Measurements from ENCODE around the gene OXCT1.

OXCT1 gene

DNA sequence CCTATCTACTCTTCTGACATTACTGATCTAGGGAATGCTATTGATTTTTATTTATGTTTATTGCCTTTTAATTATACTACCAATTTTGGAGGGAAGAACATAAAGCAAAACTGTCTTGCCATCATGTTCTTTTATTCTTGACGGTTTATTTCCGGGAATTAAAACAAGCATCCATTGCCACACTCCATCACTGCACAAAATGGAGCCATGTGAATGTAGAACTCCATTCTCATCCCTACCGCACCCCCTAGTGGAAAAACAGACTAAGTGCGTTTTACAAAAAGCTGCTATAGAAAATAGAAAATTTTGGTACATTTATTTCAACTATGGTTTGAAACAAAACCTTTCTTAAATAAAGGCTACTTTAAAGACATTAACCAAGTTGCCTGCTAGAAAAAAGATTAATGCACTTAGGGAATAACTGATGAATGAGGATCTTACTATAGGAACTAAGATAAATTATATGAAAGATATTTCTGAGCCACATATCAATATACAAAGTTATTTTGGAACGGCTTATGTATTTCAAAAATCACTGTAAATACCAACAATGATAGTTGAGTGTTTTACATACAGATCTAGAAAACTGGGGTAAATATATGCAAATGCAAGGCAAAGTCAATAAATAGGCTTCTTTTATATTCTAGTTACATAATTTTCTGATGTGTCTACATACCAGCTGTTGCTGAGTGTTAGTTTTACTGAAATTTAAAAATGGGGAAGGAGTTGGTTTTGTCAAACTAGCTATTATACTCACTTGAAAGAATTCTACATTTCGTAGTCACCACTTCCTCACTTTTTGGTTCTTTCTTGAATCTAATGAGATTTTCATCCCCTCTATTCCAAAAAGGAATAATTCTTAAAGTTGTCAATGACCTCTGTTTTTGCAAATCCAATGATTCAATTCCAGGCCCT, 26.5 kb downstream of the OXCT1 start:
- no peaks in the 10 kb centered on the region for H3K9me3 ChIP-seq (ENCODE audit: severe bottlenecking)
- no peak for DNase-seq (ENCODE audit: low spot score)
- H3K27ac ChIP-seq (ENCODE audit: poor library complexity, severe bottlenecking), result no peak overlapping the region
- peaks cover 65% of the 10 kb centered on the region for H3K36me3 ChIP-seq (ENCODE audit: low read depth)
- H3K4me1 ChIP-seq (ENCODE audit: insufficient read depth, poor library complexity, severe bottlenecking), result no peaks in the 10 kb centered on the region
- H3K4me3 ChIP-seq (ENCODE audit: severe bottlenecking), result no peak overlapping the region
- ATAC-seq (ENCODE audit: low read depth), result peak; percentile 58; the same call in 2 of the 3 replicates
- H3K27me3 ChIP-seq (ENCODE audit: insufficient read depth, poor library complexity, severe bottlenecking), result no peaks in the 10 kb centered on the region
- TF ChIP-seq, protein P1, sequence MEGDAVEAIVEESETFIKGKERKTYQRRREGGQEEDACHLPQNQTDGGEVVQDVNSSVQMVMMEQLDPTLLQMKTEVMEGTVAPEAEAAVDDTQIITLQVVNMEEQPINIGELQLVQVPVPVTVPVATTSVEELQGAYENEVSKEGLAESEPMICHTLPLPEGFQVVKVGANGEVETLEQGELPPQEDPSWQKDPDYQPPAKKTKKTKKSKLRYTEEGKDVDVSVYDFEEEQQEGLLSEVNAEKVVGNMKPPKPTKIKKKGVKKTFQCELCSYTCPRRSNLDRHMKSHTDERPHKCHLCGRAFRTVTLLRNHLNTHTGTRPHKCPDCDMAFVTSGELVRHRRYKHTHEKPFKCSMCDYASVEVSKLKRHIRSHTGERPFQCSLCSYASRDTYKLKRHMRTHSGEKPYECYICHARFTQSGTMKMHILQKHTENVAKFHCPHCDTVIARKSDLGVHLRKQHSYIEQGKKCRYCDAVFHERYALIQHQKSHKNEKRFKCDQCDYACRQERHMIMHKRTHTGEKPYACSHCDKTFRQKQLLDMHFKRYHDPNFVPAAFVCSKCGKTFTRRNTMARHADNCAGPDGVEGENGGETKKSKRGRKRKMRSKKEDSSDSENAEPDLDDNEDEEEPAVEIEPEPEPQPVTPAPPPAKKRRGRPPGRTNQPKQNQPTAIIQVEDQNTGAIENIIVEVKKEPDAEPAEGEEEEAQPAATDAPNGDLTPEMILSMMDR (IDR thresholded peaks at IDR 0.05; ENCODE audit: poor library complexity, severe bottlenecking), result peak; percentile 98

DNA sequence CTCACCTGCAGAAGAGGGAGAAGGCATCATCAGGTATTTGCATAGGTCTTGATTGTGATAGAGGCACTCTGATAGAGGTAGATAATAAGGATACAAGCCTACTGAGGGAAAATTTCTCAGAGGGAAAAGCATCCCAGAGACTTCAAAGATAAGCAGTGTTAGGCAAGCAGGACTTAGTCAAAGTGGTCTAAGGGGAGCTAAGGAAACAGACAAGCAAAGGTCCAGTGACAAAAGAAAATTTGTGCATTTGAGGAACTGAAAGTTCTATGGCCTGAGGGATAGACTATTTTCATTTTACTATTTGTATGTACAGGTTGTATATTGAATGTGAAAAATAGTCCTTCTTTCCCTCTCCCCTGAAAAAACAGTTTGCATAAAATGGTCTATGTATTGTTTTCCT, 27.4 kb downstream of the OXCT1 start:
- Histone ChIP-seq H3K4me1 (ENCODE audit: insufficient read depth, poor library complexity, severe bottlenecking) (no peaks in the 10 kb centered on the region), H3K36me3 (ENCODE audit: low read depth) (peaks cover 60% of the 10 kb centered on the region), H3K27me3 (ENCODE audit: insufficient read depth, poor library complexity, severe bottlenecking) (no peaks in the 10 kb centered on the region), H3K4me3 (ENCODE audit: severe bottlenecking) (no peak overlapping the region), H3K27ac (ENCODE audit: poor library complexity, severe bottlenecking) (no peak overlapping the region), H3K9me3 (ENCODE audit: severe bottlenecking) (no peaks in the 10 kb centered on the region)
- no peak for DNase-seq (ENCODE audit: low spot score)
- ATAC-seq (ENCODE audit: low read depth), result no peak
- TF ChIP-seq, protein P1 (IDR thresholded peaks at IDR 0.05; ENCODE audit: poor library complexity, severe bottlenecking), result no peak

DNA sequence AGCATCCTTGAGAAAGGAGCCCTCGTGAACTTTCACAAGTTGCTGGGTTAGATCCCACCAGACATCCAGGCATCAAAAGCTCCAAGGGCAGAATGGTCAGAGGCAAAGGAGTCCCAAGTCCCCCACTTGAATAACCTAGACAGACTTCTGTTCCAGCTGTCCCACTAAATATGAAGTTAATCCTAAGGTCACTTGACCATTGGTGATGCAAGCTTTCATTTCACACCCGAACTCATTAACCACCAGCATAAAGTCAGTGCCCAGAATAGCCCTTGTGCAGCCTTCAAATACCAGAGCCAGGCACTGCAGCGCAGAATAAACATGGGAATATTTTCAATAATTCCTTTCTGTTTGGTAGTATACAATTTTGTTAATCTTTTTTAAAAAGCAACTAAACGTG, 28.9 kb downstream of the OXCT1 start:
- Histone ChIP-seq H3K36me3 (ENCODE audit: low read depth) (peaks cover 48% of the 10 kb centered on the region), H3K27ac (ENCODE audit: poor library complexity, severe bottlenecking) (no peak overlapping the region), H3K4me1 (ENCODE audit: insufficient read depth, poor library complexity, severe bottlenecking) (no peaks in the 10 kb centered on the region), H3K9me3 (ENCODE audit: severe bottlenecking) (no peaks in the 10 kb centered on the region), H3K4me3 (ENCODE audit: severe bottlenecking) (no peak overlapping the region), H3K27me3 (ENCODE audit: insufficient read depth, poor library complexity, severe bottlenecking) (no peaks in the 10 kb centered on the region)
- ATAC-seq (ENCODE audit: low read depth) (no peak), DNase-seq (ENCODE audit: low spot score) (no peak)
- TF ChIP-seq, protein P1 (IDR thresholded peaks at IDR 0.05; ENCODE audit: poor library complexity, severe bottlenecking), result no peak

DNA sequence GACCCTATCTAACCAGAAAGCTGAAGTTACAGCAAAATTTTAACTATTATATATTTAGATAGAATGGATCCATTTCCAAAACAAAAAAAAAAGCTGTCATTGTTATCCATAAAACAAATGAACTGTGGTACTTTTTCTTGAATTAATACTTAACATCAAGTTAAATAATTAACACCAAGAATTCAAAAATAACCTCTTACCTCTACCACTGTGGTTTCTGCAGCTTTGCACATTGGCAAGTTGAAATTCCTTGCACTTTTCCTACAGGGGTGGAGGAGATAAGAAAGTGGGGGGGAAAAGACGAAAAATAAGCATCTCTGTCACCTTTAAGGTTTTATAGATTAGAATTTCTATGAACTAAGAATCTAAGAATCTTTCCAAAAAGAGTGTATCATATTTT, 30.0 kb downstream of the OXCT1 start:
- H3K36me3 ChIP-seq (ENCODE audit: low read depth), result peaks cover 44% of the 10 kb centered on the region
- no peaks in the 10 kb centered on the region for H3K9me3 ChIP-seq (ENCODE audit: severe bottlenecking)
- H3K4me1 ChIP-seq (ENCODE audit: insufficient read depth, poor library complexity, severe bottlenecking), result peaks cover 3% of the 10 kb centered on the region
- H3K27me3 ChIP-seq (ENCODE audit: insufficient read depth, poor library complexity, severe bottlenecking), result no peaks in the 10 kb centered on the region
- TF ChIP-seq, protein P1 (IDR thresholded peaks at IDR 0.05; ENCODE audit: poor library complexity, severe bottlenecking), result no peak
- ATAC-seq (ENCODE audit: low read depth) (no peak), DNase-seq (ENCODE audit: low spot score) (no peak)
- no peak overlapping the region for H3K27ac ChIP-seq (ENCODE audit: poor library complexity, severe bottlenecking)
- no peak overlapping the region for H3K4me3 ChIP-seq (ENCODE audit: severe bottlenecking)

DNA sequence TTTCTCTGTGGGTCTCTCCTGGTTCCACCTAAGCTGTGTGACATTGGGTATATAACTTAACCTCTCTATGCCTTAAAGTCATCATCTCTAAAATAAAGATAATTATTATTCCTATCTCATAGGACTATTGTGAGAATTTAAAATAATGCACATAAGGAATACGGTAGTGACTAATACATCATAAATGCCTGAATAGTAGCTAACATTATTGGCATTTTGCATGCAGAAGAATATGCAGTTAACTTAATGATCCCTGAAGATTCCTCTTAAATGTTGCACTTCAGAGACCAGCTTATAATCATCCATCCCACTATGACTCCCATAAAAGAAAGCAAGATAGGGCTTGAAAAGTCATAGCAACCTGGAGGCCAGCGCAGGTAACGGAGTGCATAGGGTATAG, 32.4 kb downstream of the OXCT1 start:
- DNase-seq (ENCODE audit: low spot score), result no peak
- Histone ChIP-seq H3K36me3 (ENCODE audit: low read depth) (peaks cover 58% of the 10 kb centered on the region), H3K4me1 (ENCODE audit: insufficient read depth, poor library complexity, severe bottlenecking) (peaks cover 3% of the 10 kb centered on the region), H3K4me3 (ENCODE audit: severe bottlenecking) (no peak overlapping the region), H3K27me3 (ENCODE audit: insufficient read depth, poor library complexity, severe bottlenecking) (no peaks in the 10 kb centered on the region), H3K27ac (ENCODE audit: poor library complexity, severe bottlenecking) (no peak overlapping the region), H3K9me3 (ENCODE audit: severe bottlenecking) (no peaks in the 10 kb centered on the region)
- TF ChIP-seq, protein P1 (IDR thresholded peaks at IDR 0.05; ENCODE audit: poor library complexity, severe bottlenecking), result no peak
- no peak for ATAC-seq (ENCODE audit: low read depth)

Data from RWPE2 (cell line).